Smooth muscle cell (in vitro differentiated cells): ENCODE results near the gene ZNF488. TPM values are rescaled to one million over a fixed set of nuclear protein-coding genes. Genes with fewer than 3 reads are reported as not detected.

ENCODE experiments used
- DNase-seq: peaks from one replicate; lab custom pipeline; 2025; ENCODE audit not compliant: unreplicated experiment; lab: John Stamatoyannopoulos, UW
- H2AFZ ChIP-seq: fragments of 200-600 bp; sonication (generic); 2 replicates; pipeline ENCODE4 v1.6.0; 2016; ENCODE audit warnings: antibody characterized with exemption, low read depth, mild to moderate bottlenecking
- H3F3A ChIP-seq: fragments of 200-600 bp; sonication (generic); 2 replicates; pipeline ENCODE4 v1.6.0; 2017; ENCODE audit warnings: antibody characterized with exemption, low read depth
- H3K27ac ChIP-seq: fragments of 200-600 bp; sonication (generic); 2 replicates; pipeline ENCODE4 v1.5.1; 2016; ENCODE audit warnings: low read depth, mild to moderate bottlenecking
- H3K27me3 ChIP-seq: fragments of 200-600 bp; sonication (generic); 2 replicates; pipeline ENCODE4 v1.6.1; 2016; ENCODE audit warnings: low read depth, mild to moderate bottlenecking
- H3K36me3 ChIP-seq: fragments of 200-600 bp; sonication (generic); 2 replicates; pipeline ENCODE4 v1.5.1; 2016; ENCODE audit warnings: low read depth
- H3K4me1 ChIP-seq: fragments of 200-600 bp; sonication (generic); 2 replicates; pipeline ENCODE4 v1.5.1; 2016; ENCODE audit warnings: low read depth
- H3K4me2 ChIP-seq: fragments of 200-600 bp; sonication (generic); 2 replicates; pipeline ENCODE4 v1.6.0; 2016; ENCODE audit warnings: mild to moderate bottlenecking
- H3K4me3 ChIP-seq: fragments of 200-600 bp; sonication (generic); 2 replicates; pipeline ENCODE4 v1.5.1; 2016; ENCODE audit warnings: mild to moderate bottlenecking
- H3K79me2 ChIP-seq: fragments of 200-600 bp; sonication (generic); 2 replicates; pipeline ENCODE4 v1.6.0; 2016; ENCODE audit warnings: low read depth, mild to moderate bottlenecking
- H3K9ac ChIP-seq: fragments of 200-600 bp; sonication (generic); 2 replicates; pipeline ENCODE4 v1.6.0; 2016; ENCODE audit warnings: low read depth
- H3K9me3 ChIP-seq: fragments of 200-600 bp; sonication (generic); replicated peaks from 2 replicates; pipeline ENCODE4 v1.5.1; 2016; ENCODE audit warnings: low read depth
- H4K20me1 ChIP-seq: fragments of 200-600 bp; sonication (generic); 2 replicates; pipeline ENCODE4 v1.6.0; 2016; ENCODE audit warnings: low read depth
- CTCF ChIP-seq: fragments of 200-600 bp; sonication (generic); IDR thresholded peaks from 2 replicates; pipeline ENCODE4 v1.5.1; 2017; ENCODE audit warnings: borderline replicate concordance, mild to moderate bottlenecking, antibody characterized with exemption; ENCODE audit not compliant: insufficient read depth, poor library complexity, severe bottlenecking
- WGBS: methylation state at CpG from one replicate; pipeline ENCODE4 v1.1.7; 2016; ENCODE audit warnings: low lambda C conversion rate; 5-methylcytosine and 5-hydroxymethylcytosine counted together
- polyA plus RNA-seq: library from polyadenylated mRNA; unstranded; fragments of >200 nt; fragmentation: Nextera tagmentation; extraction: Ambion mirVana; gene quantifications from 2 replicates; pipeline ENCODE4 v1.2.1, GENCODE V29; 2016
- total RNA-seq: library from RNA; depleted of rRNA; stranded (reverse); fragments of >200 nt; gene quantifications from 2 replicates; pipeline ENCODE4 v1.2.3, GENCODE V29; 2014

Gene ZNF488
- total and polyA plus RNA-seq, 2 experiments from 2014 or later, result 1.1 TPM; not detected in 1

GRCh38 chr10:47329855-47330254, 54.2 kb downstream of the ZNF488 start:
- WGBS, result 91% methylated on average over 4 of the region's 4 CpGs
- no peak for TF ChIP-seq CTCF
- no peak overlapping the region for H3K27ac ChIP-seq
- H3K36me3 ChIP-seq, result no peaks in the 10 kb centered on the region
- no peak overlapping the region for H3K9ac ChIP-seq
- no peaks in the 10 kb centered on the region for H3K9me3 ChIP-seq
- H3K27me3 ChIP-seq, result peaks cover 11% of the 10 kb centered on the region
- H2AFZ ChIP-seq, result no peak overlapping the region
- H3F3A ChIP-seq, result no peaks in the 10 kb centered on the region
- H4K20me1 ChIP-seq, result no peaks in the 10 kb centered on the region
- no peaks in the 10 kb centered on the region for H3K4me1 ChIP-seq
- H3K4me3 ChIP-seq, result no peak overlapping the region
- H3K79me2 ChIP-seq, result no peaks in the 10 kb centered on the region
- no peak for DNase-seq
- no peak overlapping the region for H3K4me2 ChIP-seq

- no peaks in the 10 kb centered on the region for H3K36me3 ChIP-seq
- no peak overlapping the region for H3K4me3 ChIP-seq
- H4K20me1 ChIP-seq, result no peaks in the 10 kb centered on the region
- H3K4me1 ChIP-seq, result no peaks in the 10 kb centered on the region
- peaks cover 9% of the 10 kb centered on the region for H3K27me3 ChIP-seq
- TF ChIP-seq CTCF, result no peak
- H3K9ac ChIP-seq, result no peak overlapping the region
- H3K27ac ChIP-seq, result no peak overlapping the region
- WGBS, result 65% methylated on average over 11 of the region's 11 CpGs
- H3K4me2 ChIP-seq, result no peak overlapping the region
- DNase-seq, result no peak
- no peaks in the 10 kb centered on the region for H3K9me3 ChIP-seq
- no peaks in the 10 kb centered on the region for H3K79me2 ChIP-seq
- no peaks in the 10 kb centered on the region for H3F3A ChIP-seq
- H2AFZ ChIP-seq, result no peak overlapping the region
Observed at GRCh38 chr10:47326927-47327330, 57.2 kb downstream of the ZNF488 start.

GRCh38 chr10:47326306-47326926, 57.7 kb downstream of the ZNF488 start:
- Histone ChIP-seq H3K36me3 (no peaks in the 10 kb centered on the region), H3K9ac (no peak overlapping the region), H3K27ac (no peak overlapping the region), H2AFZ (no peak overlapping the region), H3K79me2 (no peaks in the 10 kb centered on the region), H3K9me3 (no peaks in the 10 kb centered on the region), H3F3A (no peaks in the 10 kb centered on the region), H3K4me2 (no peak overlapping the region), H3K27me3 (peaks cover 9% of the 10 kb centered on the region), H3K4me3 (no peak overlapping the region), H3K4me1 (no peaks in the 10 kb centered on the region), H4K20me1 (no peaks in the 10 kb centered on the region)
- no peak for DNase-seq
- WGBS, result 86% methylated on average over 5 of the region's 5 CpGs
- TF ChIP-seq CTCF, result no peak
